HG02885 (cell line): Measurements from ENCODE around the gene KISS1R.
"Not testable (repeated sequence)": the region's sequence is repeated elsewhere in the genome, so short reads cannot be mapped to it uniquely, and the experiment has no call there.

ENCODE experiments used
- ATAC-seq: cut with Tn5 transposase; IDR thresholded peaks from one replicate; pipeline ENCODE4 v1.9.1; 2021; ENCODE audit warnings: mild to moderate bottlenecking; ENCODE audit not compliant: unreplicated experiment, poor library complexity

Gene KISS1R

GRCh38 chr19:917323-918151 lies at the start of gene KISS1R:
TSS of gene KISS1R (plus strand) at chr19:917333. CDS start at chr19:917503, 170 bp downstream.
- ATAC-seq = no peak

DNA sequence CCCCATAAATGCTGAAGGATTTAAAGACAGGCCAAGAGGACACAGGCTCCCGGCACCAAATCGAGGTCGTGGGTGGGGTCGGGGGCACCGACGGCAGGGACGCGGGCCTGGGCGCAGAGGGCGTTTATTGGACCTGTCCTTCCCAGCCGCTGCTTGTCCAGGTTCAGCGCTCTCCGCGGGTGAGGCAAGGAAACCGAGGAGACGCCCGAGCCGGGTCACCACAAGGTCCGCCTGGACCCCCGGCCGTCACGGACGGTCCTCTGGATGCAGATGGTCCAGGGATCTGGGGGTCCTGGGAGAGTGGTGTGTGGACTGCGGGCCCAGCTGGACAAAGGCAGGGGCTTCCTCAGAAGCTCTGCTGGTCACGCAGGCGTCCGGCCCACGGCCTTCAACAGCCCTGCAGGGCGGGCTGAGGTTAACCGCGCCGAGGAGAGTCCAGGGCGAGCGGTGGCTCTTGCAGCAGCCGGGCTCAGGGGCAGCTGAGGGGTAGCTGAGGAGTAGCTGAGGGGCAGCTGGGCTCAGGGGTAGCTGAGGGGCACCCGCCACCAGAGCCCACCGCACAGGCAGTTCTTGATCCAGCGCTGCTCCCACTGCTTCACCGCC lies 49.2 kb upstream of the KISS1R start:
- no peak for ATAC-seq

- no peak for ATAC-seq
Observed at GRCh38 chr19:868458-869244, 48.5 kb upstream of the KISS1R start.

DNA sequence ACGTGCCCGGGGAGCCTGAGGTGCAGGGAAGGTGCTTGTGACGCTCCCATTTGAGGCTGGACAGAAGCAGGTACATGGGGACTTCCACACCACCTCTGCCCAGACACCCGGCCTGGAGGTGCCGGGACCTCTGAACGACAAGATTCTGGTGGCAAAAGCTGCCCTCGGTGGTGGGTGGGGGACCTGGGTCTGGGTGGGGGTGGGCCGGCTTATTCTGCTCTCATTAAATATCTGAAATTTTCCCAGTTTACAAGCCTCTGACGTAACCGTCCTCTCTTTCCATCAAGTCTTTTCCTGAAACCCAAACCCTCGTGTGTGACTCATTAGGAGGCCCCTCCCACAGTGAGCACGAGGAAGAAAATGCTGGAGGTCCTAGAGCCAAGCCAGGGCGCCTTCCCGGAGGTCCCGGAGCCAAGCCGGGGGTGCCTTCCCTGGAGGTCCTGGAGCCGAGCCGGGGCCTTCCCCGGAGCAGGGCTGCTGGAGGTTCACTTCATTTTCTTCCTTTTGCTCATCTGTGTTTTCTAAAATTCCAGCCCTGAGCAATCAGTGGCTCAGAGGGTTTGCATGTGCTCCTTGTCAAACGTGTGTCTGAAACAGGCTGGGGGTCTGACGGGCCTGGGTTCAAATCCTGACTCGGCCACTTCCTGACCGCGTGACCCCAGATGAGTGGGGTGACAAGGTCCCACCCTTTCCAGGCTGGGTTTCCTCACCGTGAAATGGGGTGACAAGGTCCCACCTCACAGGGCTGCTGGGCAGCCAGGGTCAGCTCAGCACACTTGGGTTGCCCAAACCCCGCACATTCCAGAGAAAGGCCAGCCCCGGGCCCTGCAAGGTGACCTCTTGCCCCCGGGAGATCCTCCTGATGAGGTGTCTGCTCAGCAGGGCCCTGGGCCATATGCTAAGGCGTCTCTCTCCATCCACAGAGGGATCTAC lies 47.6 kb upstream of the KISS1R start:
- no peak for ATAC-seq

GRCh38 chr19:870314-870713 lies 46.8 kb upstream of the KISS1R start:
- ATAC-seq = no peak

DNA sequence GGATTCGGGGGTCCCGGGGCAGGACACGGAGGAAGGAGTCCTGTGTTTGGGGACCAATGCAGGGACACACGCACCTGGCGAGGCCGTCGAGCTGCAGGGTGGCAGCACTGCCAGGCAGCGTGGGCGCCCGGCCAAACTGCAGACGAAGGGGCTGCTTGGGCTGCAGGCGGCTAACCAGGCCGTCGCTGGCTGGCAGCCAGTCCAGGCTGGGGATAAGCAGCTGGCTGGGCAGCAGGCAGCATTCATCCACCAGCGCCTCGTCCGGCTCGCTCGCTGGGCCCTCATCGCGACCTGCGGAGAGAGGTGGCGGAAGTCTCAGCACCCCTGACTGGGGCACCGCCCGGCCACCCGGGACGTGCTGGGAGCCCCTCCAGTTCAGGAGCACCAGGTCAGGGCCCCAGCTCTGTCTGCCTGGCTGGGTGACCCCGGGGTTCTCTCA lies 46.2 kb upstream of the KISS1R start:
- ATAC-seq = no peak

- ATAC-seq = no peak
Observed at GRCh38 chr19:871446-872265, 45.5 kb upstream of the KISS1R start.

DNA sequence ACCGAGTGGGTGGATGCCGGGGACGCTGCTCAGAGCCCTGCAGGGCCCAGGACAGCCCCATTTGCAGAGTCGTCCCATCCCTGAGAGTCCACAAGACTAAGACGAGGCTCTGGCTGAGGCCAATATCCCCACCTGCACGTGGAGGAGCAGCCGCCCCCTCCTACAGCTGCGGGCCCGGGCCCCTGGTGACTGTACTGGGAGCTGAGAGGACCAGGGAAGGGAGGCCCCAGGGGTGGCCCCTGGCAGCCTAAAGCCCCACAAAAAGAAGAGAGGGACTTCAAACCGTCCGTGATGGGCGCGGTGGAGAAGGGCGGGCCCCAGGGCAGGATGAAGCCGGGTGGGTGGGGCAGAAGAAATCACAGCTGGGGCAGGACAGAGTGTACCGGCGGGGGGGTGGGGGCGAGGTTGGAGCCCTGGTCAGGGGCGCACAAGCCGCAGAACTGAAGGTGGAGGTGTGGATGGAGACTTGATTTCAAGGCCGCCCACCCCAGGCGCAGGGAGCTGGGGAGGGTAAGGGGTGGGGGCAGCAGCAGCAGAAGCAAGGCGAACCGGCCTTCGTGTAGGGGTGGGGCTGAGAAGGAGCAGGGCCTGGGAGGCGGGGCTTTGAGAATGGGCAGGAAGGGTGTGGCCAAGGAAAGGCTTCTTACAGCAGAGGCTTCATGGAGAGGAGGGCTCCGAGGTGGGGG lies 44.7 kb upstream of the KISS1R start:
- ATAC-seq = peak; percentile 66

DNA sequence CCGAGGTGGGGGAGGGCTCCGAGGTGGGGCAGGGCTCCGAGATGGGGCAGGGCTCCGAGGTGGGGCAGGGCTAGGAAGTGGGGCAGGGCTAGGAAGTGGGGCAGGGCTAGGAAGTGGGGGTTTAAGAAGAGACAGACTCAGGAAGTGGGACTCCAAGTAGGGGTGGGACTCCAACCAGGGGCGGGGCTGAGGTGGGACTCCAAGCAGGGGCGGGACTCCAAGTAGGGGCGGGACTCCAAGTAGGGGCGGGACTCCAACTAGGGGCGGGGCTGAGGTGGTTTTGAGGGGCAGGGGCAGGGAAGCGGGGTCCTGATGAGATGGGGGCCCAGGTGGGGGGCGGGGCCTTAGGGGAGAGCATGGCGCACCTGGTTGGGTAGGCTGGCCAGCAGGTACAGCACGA lies 44.0 kb upstream of the KISS1R start:
- ATAC-seq = peak; percentile 53

GRCh38 chr19:873561-874041 lies 43.5 kb upstream of the KISS1R start:
- no peak for ATAC-seq

DNA sequence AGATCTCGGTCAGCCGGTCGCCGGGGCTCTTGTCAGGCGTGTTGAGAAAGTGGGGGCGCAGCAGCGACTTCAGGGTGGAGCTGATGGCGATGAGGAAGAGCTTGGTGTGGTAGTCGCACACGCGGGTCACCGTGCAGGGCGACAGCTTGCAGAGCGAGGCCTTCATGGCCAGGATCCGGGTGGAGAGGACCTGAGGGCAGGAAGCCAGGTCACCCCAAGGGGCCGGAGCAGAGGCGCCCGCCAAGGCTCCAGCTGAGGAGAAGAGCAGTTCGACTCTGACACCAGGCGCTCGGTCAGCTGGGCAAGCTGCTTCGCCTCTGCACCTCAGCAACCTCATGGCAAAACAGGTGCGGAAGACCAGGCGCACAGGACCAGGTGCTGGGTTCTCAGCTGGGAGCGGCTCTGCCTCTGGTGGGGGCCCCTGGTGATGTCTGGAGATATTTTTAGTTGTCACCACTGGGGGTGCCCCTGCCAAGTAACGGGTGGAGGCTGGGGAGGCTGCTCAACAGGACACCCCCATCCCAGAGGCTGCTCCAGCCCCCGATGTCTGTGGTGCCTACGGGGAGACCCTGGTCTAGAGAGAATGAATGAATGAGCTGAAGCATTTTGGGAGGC lies 41.8 kb upstream of the KISS1R start:
- ATAC-seq = no peak

DNA sequence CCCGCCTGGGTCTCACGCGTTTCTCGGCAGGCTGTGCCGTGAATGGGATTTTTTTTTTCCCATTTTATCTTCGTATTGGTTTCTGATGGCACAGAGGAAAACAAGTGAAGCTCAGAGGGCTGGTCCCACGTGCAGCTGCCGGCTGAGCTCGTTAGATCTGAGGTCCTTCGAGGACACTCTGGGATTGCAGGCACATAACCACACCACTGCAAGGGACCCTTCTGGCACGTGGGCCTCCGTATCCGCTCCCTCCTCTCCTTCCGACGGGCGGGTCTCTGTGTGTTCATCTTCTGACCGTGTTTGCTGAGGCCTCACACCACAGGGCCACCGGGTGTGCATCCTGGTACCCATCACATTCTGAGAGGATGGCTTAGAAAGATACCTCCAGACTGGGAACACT lies 41.0 kb upstream of the KISS1R start:
- no peak for ATAC-seq

- no peak for ATAC-seq
Observed at GRCh38 chr19:876780-877314, 40.3 kb upstream of the KISS1R start.

- ATAC-seq = not testable (repeated sequence)
Observed at GRCh38 chr19:877992-878660, 39.0 kb upstream of the KISS1R start.

- not testable (repeated sequence) for ATAC-seq
Observed at GRCh38 chr19:878751-879561, 38.2 kb upstream of the KISS1R start.

GRCh38 chr19:879711-880438 lies 37.3 kb upstream of the KISS1R start:
- no peak for ATAC-seq
